ENCODE data around the gene TESMIN.
A peak's percentile ranks its signal among the peaks of the same experiment; 100 is the strongest.

TESMIN gene

DNA sequence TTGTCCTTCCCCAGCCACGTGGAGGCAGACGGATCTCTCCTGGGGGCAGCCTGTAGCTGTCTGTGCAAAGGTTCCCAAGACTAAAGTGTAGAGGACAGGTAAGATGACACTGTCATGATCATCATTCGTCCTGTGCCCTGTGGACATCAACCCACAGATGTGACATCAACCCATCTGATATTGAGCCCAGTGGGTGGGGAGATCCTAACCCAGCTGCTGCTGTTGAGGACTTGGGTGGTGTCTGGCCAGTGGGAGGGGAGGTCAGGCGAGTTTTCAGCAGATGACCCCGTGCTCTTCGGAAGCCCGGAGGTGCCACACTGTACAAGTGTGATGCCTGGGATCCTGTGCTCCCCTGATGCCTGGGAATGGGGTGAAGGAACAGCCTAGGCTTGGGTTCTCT, 68.2 kb downstream of the TESMIN start:
- DNase-seq (ENCODE audit: low read depth), result no peak

DNA sequence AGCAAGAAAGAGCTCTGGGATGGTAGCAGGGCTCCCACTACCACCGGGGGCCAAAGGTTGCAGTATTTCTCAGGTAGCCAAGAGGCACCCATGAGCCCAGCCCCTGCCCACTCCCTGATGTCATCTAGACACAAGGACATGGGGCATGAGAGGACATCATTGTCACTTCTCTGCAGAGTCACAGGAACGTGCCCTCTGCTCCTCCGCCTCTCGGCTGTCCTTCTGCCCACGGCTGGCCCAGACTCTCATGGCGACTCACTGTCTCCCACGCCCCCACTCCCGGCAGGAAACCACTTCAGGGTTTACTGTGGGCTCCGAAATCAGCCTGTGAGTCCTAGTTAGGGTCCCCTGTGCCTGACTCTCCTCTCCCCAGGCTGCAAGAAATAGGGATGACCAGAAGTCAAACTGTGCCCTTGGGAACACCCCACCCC, 68.8 kb downstream of the TESMIN start:
- DNase-seq (ENCODE audit: low read depth), result no peak

DNA sequence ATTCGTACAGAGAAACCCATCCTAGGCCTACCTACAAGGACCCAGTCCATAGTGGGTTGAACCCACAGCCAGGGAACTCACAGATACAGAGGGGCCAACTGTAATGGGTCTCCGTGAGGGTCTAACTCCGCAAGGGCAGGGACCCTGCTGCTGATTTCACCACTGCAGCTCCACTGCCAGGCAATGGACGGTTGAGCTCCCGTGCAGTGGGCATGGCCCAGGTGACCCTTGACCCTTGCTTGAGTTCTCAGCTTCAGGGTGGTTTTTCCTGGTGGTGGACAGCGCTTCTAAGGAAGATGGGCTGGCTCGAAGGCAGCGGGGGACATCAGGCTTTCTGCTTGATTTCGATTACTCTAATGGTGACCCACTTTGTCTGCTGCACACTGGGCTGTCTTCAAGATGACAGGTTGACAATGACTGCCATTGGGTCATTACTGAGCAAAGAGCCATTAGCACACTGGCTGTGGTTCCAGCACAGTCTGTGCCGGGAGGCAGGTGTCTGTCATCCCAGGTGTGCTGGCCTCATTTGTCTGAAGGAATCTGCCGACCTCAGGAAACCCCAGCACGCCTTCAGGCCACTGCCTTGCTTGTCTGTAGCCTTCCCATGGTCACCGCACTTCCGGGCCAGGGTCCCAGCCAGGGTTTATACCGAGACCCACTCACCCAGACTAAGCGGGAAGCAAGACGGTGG, 70.6 kb downstream of the TESMIN start:
- DNase-seq (ENCODE audit: low read depth), result no peak

DNA sequence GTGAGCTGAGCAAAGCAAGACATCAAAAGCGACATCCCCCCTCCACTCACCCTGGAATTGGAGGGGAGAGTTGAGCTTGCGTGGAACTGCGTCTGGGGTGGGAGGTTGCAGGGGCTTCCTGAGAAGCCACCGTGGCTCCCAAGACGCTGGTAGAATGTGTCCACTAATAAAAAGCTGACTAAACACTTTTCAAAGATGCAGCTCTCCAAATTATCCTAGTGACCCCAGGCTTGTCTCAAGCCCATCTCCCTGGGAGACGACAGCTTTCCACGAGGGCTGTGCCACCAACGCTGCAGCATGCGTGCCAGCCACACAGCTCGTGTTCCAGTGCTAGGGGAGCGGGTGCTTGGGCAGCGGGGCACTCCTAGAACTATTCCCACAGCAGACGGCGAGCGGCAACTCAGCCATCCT, 73.3 kb downstream of the TESMIN start:
- DNase-seq (ENCODE audit: low read depth), result no peak

DNA sequence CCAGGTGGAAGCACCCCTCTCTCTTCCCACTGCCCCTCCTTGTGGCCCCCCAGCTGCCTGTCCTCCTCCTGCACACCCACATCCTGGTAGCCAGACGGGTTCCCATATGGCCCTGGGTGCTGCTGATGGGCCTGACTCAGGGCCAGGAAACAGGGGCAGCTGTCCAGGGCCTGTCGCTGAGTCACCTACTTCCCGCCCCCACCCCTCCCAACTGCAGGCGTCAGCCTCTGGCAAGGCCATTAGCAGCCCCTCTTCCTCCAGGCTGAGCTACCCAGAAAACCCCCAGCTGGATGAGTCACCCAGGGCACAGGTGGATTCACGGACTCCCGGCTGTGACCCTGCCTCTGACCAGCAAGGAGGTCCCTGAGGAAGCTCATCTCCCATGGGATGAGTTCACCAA, 73.9 kb downstream of the TESMIN start:
- DNase-seq (ENCODE audit: low read depth), result peak; percentile 31

DNA sequence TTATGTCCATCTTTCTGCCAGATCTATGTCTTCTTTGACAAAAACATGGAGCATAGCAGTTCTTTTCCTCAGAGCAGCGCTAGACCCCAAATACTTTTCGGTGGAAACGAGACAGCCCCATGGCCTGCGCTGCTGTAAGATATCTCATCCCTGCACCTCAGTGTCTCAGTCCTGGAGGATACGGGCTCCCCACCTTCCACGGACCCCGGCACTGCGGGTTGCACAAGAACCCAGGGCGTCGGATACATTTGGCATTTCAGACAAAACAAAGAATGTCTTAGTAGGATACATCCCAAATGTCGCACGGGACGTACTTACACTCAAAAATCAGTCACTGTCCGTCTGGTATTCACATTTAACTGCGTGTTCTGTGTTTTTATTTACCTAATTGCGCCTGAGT, 76.9 kb downstream of the TESMIN start:
- no peak for DNase-seq (ENCODE audit: low read depth)

DNA sequence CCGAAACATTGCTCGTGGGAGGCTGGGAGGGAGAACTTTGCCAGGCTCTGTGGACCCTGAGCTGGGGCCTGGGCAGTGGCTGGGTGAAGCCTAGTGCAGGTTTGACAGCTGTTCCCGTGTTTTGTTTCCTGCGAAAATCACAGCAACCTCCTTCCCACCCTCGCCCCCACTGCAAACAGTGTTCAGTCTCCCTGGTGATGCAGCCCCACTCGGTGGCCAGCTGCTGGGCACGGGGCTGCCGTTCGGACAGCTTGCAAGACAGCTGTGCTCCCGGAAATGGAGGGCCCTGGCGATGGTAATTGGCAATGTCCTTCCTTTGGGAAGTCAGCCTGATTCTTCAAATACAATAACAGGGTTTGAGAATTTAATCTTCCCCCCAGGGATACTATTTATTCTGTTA, 77.3 kb downstream of the TESMIN start:
- DNase-seq (ENCODE audit: low read depth), result no peak

DNA sequence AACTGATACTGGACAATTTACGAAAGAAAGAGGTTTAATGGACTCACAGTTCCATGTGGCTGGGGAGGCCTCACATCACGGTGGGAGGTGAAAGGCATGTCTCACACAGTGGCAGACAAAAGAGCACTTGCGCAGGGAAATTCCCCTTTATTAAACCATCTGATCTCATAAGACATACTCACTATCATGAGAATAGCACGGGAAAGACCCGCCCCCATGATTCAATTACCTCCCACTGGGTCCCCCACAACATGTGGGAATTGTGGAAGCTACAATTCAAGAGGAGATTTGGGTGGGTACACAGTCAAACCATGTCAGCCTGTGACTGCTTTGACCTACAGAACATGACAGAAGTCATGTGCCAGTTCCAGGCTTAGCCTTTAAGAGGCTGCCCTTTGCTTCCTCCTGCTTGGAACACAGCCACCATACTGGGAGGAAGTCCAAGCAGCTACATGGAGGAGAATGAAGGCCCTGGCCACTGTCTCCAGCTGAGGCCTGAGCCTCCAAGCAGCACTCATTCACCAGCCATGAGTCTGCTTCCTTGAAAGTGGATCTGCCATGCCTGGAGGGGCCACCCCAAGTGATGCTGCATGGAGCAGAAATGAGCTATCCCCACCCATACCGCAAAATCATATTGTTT, 77.9 kb downstream of the TESMIN start:
- DNase-seq (ENCODE audit: low read depth), result no peak

DNA sequence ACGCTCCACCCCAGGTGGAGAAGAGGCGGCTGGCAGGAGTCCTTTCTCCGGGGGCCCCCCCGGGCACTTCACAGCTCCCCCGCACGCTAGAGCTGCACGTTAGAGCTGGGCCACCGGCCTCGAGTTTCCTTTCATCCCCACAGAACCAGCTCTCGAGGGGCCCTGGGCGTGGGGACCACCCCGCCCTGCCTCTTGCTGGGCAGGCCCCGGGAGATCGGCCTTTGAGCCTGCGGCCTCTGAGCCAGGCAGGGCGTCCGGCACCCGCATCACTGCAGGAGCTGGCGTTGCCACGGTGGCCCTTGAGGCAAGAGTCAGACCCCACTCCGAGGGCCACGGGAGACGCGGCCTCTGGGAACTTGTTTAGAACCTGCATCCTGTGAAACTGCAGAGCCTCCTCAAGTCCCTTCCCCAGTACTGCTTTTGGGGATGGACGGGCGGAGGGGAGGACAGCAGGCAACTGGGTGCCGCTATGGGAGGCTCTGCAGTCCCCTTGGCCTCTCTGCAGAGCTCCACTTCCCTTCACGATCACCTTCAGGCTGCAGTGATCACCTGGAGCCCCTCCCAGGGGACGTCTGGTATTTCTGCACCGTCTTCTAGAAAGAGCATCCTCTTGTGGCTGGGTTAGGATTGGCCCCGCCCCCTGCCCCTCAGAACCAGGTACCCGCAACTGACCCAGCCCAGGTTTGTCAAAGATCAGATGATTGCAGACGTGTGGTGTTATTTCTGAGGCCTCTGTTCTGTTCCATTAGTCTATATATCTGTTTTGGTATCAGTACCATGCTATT, 80.9 kb downstream of the TESMIN start:
- no peak for DNase-seq (ENCODE audit: low read depth)

DNA sequence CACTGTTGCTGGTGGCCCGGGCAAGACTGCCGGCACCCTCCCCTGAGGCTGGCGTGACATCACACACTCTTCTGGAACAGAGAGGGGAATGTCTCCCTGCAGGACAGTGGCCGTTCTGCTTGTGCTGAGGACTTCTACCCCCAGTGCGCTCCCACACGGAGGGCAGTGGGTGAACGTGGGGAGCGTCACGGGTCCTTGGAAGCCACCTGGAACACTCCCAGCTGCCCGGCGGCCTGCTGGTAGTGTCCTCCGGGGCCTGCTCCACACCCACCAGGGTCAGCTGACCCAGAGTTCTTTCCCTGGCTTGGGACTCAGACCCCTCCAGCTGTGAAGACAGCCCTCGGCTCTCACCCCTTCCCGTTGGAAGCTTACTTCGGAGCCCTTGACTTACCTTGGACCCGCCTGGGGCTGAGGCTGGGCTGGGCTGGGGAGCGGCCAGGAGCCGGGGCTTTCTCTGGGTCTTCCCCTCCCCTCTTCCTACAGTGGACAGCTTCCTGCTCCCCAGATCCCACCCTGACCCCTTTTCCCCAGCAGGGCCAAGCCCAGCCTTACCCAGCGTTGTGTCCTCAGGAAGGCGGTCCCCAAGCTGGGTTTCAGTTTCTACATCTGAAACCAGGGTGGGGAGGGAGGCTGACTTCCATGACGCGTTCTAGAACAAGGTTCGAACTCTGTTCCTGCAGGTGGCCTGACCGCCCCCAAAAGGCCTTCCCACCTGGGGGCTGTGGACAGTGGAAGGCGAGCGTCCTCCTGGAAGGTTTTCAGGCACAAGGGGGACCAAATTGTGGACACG, 81.8 kb downstream of the TESMIN start:
- DNase-seq (ENCODE audit: low read depth), result no peak

DNA sequence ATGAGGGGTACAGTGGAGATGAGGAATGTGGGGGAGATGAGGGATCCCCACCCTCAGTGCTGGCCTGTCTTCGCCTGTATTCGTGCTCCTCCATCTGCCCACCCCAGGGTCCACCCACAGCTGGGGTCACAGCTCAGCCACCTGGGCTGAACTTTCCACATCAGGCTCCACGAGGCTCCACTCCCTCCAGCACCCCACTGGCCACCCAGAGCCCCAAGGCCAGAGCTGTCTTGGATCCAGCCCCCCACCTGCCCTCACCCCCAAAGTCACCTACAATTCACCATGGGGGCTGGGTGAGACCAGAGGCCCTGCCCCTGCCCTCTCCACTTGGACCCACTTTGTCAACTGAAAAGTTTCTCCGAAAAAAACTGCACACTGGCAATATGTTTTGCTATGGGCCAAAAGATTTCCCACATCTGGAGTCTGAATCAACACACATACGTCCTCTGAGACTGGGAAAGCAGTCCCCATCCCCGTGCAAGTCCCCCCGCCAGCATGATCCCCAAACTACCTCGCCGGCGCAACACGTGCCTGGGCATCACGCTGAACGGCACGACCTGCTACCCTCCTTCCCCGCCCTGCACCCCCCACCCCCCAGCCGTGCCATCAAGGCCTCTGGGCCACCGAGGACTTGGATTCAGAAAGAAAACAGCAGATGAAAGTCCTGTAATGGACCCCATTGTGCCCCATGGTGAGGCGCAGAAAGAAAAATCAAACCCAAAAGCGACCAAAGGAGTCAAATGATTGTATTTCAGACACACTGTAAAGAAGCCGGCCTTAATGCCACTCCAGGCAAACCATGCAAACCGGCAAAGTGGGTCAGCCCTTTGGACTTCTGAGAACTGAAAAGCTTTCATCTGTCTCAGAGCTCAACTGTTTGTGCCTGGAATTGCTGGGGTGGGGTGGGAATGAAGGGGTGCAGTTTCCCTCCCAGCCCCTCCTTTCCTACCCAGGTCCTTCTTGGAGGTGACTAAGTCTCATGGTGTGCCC, 83.5 kb downstream of the TESMIN start:
- no peak for DNase-seq (ENCODE audit: low read depth)

DNA sequence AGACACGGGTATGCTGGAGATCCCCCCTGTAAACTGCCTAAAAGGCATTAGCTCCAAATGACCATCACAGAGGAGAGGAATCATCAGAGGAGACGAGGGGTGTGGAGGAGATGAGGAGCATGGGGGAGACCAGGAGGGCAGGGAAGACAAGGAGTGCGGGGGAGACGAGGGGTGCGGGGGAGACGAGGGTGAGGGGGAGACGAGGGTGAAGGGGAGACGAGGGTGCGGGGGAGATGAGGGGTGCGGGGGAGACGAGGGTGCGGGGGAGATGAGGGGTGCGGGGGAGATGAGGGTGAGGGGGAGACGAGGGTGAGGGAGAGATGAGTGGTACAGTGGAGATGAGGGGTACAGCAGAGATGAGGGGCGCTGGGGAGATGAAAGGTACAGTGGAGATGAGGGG, 84.5 kb downstream of the TESMIN start:
- no peak for DNase-seq (ENCODE audit: low read depth)

DNA sequence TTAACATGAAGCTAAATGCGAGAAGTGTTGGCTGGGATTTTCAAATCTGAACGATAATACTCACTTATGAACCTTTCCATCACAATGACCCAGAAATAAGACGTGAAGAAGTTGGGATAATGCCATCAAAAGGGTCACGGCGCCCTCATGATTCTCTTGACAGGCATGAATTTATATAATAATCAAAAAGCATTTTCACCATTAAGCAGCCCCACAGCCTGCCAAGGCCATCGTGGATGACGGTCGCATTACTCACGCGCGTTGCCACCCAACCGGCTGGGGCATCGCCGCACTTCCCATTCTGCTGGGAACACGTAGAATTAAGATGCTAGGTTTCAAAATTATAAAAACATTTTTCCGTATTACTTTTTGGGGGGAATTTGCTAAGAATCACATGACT, 85.9 kb downstream of the TESMIN start:
- DNase-seq (ENCODE audit: low read depth), result no peak

DNA sequence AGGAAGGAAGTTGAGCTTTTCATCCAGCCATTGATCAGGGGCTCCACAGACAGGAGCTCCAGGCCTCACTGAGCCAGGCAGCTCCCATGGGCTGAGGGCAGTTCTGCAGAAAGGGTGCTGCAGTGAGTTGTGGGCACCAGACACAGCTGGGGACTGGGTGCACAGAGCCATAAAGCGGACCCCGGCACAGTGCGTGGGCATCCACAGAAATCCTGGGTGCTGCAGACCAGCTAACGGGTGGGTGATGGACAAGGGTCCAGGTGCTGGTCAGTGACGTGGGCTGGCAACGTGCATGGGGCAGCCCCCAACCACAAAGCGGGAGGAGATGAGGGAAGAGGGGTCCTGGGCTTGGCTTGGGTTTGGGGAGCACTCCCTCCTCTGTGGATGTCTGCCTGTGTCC, 86.4 kb downstream of the TESMIN start:
- DNase-seq (ENCODE audit: low read depth), result no peak

DNA sequence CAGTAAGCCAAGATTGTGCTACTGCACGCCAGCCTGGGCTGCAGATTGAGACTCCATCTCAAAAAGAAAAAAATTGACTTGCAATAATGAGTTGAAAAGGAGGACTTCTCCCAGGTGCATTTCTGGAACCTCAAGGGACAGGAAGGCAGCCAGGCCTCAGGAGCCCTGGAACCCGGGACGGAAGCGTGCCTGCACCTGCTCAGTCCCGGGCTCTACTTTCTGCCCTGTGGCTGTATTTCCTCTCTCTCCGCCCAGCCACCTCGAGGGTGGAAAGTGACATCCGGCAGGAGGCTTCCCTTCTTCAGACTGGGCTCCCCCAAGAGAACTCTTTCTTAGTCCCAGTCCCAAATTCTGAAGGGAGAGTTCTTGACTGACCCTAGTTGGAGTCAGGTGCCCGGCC, 87.2 kb downstream of the TESMIN start:
- DNase-seq (ENCODE audit: low read depth), result no peak

DNA sequence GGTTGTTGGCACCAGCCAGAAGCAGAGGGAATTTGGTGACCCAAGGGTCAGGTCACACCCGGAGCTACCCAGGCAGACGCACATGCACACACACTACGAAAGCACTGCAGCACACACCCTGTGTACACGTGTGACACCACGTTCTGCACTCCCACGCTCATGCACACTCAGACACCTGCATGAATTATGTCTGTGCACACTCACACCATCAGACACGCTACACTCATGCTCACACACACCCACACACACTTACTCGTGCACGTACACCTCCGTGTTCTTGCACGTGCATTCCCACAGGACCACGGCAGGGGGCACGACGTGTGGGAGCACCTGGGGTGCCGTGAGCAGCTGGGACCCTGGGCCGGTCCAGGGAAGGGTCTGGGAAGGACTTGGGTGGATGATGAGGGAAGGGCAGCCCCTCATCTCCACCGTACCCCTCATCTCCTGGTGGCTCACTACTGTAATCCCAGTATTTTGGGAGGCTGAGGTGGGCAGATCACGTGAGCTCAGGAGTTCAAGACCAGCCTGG, 87.8 kb downstream of the TESMIN start:
- no peak for DNase-seq (ENCODE audit: low read depth)

DNA sequence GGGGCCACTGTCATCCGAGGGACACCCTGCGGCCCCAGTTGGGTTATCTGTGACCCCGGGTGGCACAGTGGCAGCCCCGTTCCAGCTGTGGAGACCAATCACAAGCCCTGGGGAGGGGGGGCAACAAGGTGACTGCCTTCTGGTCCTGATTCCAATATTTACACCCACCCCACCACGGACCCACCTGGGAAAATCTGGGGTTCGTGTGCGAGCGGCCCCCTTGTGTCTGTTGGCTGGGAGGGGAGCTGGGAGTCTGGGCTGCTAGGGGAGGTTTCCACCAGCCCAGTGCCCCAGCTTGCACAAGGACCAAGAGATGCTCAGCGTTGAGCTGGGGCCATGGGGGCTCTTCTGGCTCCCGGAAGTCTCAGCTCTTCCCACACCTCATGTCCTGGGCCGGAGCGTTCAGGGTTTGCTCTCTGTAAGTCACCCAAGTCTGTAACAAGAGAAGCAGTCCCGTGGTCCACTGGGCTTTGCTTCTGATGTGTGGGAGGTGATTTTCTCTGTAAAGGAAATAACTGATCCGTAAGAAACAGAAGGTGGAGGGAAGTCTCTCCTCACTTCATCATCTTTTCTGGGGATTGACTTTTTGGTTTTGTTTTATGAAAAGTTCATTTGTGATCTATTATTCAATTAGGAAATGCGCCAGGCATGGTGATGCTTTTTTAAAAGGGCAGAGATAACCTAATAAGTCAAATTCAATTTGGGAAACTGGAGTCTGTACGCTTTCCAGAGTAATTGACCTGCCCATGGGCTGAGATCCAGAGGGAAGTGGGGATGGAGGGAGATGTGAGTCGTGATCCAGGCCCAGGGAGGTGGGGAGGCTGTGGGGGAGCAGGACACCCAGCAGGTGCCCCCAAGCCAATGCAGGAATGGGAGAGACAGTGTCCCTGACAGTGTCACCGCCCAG, 89.4 kb downstream of the TESMIN start:
- DNase-seq (ENCODE audit: low read depth), result no peak

DNA sequence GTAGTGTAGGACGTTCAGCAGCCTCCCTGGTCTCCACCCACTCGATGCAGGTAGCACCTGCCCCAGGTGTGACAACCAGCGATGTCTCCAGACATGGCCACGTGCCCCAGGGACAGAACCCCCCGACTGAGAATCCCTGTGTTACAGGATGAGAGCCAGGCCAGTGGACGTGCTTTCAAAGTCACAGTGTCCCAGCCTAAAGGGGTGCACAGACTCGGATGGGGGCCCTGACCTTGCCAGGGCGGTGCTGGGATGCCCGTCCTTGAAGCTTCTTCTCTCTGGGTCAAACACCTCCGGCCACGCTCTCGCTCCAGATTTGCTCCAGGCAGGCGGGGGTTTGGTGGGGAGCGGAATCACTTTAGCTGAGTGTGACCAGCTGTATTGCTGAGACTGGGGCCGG, 90.3 kb downstream of the TESMIN start:
- no peak for DNase-seq (ENCODE audit: low read depth)

DNA sequence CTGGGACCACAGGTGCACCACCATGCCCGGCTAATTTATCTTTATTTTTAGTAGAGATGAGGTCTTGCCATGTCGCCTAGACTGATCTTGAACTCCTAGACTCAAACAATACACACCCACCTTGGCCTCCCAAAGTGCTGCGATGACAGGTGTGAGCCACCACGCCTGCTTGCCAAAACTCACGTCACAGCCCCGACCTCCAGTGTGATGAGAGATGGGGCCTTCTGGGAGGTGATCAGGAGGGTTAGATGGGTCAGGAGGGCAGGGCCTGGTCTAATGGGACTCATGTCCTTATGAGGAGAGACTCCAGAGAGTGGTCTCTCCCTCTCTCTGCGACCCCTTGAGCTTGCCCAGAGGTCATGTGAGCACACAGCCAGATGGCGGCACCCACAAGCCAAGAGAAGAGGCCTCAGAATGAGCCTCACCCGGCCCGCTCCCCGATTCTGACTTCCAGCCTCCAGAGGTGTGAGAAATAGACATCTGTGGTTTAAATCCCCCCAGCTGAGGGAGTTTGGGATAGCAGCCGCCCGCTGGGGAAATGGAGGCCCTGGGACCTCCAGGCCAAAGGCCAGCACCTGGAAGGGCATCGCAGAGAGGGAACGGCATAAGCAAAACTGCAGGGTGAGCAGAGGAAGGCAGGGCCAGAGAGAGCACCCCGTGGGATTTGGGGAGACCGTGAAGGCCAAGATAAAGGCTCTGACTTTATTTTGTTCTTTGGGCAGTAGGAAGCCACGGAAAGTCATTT, 91.1 kb downstream of the TESMIN start:
- DNase-seq (ENCODE audit: low read depth), result no peak
